Fibroblast of villous mesenchyme (primary cell): ENCODE results near the gene PTPN5. TPM values are rescaled to one million over a fixed set of nuclear protein-coding genes. Genes with fewer than 3 reads are reported as not detected.

Experiments used
- DNase-seq: peaks from one replicate; pipeline ENCODE4 v3.0.0-alpha.2; 2010; ENCODE audit warnings: low read depth
- H3K4me3 ChIP-seq: 2 replicates; pipeline ENCODE4 v1.5.1; 2011; ENCODE audit warnings: low read depth, mild to moderate bottlenecking, low read length
- total RNA-seq: library from RNA; depleted of rRNA; stranded (reverse); fragments of >200 nt; gene quantifications from 2 replicates; pipeline ENCODE4 v1.2.3, GENCODE V29; 2012
- TF ChIP-seq, protein P1 (sequence below): IDR thresholded peaks from 2 replicates; pipeline ENCODE4 v1.5.1; 2012; ENCODE audit warnings: low read depth, mild to moderate bottlenecking, low read length; ENCODE audit not compliant: insufficient read depth

The PTPN5 gene
- total RNA-seq, 1 donor = not detected

DNA sequence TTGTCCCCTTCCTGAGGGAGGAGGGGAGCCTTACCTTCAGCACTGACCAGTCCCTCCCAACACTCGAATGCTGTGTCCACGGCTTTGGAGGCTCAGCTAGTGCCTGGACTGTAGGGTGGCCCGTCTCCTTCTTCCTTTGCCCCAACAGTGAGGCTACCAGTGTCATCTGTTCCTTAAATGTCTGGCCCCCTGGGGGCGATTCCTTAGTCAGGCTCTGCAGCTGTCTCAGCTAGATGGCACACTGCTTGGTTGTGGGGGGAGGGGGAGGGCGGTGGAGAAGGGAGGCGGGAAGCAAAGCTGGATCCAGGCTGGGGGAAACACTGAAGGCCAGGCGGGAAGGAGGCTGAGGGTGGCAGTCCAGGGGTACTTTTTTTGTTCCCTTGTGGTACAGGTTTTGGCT, 65.6 kb downstream of the PTPN5 start, which contains the start of gene IGSF22:
IGSF22 (minus strand) TSS at position 149 of the 400 bp plus-strand sequence. CDS start 1,952 bp downstream, outside the sequence.
- TF ChIP-seq, protein P1, sequence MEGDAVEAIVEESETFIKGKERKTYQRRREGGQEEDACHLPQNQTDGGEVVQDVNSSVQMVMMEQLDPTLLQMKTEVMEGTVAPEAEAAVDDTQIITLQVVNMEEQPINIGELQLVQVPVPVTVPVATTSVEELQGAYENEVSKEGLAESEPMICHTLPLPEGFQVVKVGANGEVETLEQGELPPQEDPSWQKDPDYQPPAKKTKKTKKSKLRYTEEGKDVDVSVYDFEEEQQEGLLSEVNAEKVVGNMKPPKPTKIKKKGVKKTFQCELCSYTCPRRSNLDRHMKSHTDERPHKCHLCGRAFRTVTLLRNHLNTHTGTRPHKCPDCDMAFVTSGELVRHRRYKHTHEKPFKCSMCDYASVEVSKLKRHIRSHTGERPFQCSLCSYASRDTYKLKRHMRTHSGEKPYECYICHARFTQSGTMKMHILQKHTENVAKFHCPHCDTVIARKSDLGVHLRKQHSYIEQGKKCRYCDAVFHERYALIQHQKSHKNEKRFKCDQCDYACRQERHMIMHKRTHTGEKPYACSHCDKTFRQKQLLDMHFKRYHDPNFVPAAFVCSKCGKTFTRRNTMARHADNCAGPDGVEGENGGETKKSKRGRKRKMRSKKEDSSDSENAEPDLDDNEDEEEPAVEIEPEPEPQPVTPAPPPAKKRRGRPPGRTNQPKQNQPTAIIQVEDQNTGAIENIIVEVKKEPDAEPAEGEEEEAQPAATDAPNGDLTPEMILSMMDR = no peak
- no peak within 1 kb of the TSS for H3K4me3 ChIP-seq
- DNase-seq = no peak

DNA sequence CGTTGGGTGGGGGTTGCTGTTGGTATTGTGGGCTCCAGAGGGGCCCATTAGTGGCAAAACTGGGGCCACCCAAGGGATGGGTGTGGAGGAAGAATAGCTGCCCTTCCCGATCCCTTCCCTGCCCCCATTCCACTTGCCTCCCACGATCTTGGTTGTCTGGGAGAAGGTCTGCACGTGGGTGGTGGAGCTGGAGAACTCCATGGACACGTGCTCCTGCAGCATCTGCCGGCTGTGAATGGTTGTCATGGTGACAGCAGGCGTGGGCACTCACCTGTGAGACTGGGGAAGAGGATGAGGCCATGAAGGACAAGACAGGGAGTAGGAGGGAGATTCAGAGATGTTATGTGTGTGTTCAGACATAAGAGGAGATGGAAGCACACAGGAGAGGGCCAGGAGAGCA, 67.6 kb downstream of the PTPN5 start:
- TF ChIP-seq, protein P1 = no peak
- no peak overlapping the region for H3K4me3 ChIP-seq
- no peak for DNase-seq

DNA sequence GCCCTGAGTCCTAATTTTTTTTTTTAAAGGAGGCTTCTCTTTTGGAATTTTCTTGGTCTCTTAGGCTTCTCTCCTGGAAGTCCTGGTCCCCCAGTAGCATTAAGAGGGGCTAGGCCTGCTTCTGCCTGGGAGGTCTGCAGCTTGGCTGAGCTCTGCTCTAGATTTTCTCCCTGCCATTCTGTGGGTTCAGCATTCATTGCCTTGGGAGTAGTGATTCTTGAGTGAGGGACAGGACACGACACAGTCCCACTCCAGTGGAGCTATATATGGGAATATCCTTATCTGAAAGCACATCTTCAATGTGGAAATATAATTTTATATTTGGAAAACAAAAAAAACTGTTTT, 69.3 kb downstream of the PTPN5 start:
- no peak for DNase-seq
- no peak overlapping the region for H3K4me3 ChIP-seq
- TF ChIP-seq, protein P1 = no peak

DNA sequence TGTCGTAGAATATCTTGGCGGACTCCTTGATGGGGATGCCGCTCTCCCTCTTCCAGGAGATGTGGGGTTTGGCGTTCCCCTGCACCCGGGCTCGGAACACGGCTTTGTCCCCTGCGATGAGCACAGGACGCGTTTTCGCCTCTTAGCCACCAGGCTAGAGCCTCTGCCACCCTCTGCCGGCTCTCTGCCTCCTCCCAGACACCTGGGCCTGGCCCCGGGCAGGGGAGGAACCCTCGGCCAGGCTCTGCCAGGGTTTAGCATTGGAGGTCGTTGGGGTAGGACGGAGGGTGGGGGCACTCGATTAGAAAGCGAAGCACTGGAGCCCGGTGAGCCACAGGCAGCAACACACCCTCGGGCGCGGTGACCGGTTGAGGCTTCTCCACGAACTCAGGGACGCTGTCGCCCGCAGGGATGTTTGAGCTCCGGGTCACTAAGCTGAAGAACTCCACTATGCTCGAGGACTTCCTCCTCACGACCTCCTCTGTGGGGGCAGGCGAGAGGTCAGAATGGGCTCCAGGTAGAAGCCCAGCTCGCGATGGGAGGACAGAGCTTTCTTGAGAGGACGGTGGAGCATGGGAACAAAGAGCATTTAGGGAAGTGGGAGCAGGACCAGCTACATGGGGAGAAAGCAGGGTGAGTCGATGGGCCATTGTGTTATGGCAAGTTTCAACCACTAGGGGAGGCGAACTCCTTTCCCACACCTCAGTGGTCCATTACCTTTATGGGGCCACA, 69.9 kb downstream of the PTPN5 start:
- DNase-seq = peak; percentile 30

DNA sequence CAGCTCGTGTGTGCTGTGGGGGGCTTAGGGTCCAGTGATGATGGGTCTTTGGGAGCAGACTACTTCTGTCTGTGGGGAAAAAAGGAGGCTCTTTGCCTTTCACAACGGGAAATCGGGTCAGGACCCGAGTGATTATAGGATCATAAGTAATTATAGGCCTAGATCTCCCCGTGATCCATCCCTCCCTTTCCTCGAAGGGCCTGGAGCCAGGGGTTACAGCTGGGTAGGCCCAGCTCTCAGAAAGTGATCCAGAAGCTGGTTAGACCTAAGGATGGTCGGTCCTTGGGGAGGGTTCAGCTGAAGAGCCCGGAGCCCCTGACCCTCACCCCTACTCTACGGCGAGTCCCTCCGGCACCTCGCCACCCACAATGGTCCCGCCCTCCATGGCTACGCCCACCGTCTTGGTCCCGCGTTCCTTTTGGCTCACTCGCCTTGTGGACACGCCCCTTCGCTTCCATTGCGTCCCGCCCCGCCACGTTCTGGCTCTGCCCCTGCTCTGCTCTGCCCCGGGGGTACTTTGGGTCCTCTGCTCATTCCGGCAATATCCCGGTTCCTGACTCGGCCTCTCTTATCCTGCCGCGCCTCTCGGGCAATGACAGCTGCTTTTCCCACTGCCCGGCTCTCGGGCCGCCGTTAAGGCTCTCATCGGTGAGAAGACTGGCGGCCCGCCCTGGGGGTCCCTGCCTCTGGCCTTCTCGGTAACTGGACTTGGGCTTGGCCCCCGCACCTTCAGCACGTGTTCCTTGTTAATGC, 70.6 kb downstream of the PTPN5 start:
- DNase-seq = peak; percentile 48
- peak overlapping the region; percentile 65 for H3K4me3 ChIP-seq
- TF ChIP-seq, protein P1 = no peak

More for the DNA sequence above, 69.9 kb downstream of the PTPN5 start:
- H3K4me3 ChIP-seq = peak overlapping the region; percentile 65
- TF ChIP-seq, protein P1 = peak; percentile 76

DNA sequence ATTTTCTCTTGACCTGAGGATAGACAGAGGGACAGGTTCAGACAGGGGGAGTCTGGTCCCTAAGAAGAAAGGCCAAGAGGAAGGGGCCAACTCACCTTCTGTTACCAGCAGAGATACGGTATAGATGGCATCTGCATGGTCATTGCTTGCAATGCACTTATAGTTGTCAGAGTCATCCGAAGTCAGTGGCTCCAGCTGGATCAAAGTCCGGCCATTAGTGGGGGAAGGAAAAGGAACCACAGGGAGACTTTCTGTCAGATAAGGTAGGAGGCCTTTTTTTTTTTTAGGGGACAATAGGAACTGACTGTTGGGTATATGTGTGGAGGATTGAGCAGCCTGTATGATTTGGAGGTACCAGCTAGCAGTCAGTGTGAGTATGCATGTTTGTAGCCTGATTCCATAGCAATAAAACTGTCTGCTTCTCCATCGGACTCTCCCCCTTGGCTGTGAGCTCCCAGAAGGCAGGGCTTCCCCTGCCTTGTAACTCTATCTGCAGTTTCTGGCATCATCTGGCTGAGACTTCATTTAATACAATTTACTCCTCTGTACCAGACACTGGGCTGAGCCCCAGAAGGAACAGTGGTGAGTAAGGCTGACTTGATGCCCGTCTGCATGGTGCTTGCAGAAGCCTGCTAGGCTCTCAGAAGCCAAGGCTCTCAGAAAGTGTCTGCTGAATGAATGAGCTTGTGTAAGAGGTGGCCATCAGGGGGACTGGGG, 71.3 kb downstream of the PTPN5 start:
- no peak overlapping the region for H3K4me3 ChIP-seq
- DNase-seq = no peak
- TF ChIP-seq, protein P1 = no peak
